NCI-H748 (cell line): ENCODE data around the gene F12.
A peak's percentile ranks its signal among the peaks of the same experiment; 100 is the strongest.

Source experiments
- DNase-seq: peaks from one replicate; lab custom pipeline; 2025; ENCODE audit not compliant: unreplicated experiment; lab: John Stamatoyannopoulos, UW

The F12 gene

DNA sequence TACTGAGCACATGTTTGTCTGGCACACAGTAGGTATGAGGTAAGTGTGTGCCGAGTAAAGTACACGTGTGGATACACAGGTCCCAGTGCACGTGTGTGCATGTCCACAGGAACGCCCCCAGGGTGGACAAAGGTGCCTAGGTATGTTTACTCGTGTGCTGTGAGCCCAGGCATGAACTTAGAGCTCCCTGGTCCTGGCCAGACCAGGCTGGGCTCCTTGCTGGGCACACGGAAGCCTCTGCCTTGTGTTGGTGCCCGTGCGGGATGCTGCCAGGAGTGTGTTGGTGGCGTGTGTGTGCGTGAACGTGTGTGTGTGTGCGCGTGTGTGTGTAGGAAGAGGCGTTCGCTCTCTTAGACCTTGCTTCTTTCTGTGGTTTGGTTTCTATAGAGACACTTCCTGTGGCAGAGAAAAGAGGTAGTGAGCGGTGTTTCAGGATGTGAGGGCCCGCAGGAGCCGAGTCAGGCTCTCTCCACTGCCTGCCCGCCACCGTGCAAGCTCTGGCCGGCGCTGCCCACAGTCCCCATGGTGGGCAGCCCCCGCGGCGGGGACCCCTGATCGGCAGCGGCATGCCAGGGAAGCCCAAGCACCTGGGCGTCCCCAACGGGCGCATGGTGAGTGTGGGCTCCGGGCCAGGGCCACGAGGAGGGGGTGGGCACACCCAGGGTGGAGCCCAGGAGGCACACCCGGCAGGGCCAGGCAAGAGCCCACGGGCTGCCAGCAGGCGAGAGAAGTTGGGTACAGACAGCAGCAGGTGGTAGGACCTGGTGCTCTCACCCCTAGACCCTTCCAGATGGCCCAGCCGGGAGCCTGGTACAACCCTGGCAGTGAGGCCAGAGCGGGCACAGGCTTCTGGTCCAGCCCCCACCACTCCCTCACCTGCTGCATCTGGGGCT is 51.7 kb downstream of the F12 start, which contains the start of gene RGS14:
RGS14 (plus strand) TSS at position 466 of the 893 bp plus-strand sequence; CDS start at position 567, 101 bp downstream.
- peak; percentile 73 for DNase-seq

- DNase-seq, result no peak
Measured at GRCh38 chr5:177357146-177357458, 52.3 kb downstream of the F12 start.

DNA sequence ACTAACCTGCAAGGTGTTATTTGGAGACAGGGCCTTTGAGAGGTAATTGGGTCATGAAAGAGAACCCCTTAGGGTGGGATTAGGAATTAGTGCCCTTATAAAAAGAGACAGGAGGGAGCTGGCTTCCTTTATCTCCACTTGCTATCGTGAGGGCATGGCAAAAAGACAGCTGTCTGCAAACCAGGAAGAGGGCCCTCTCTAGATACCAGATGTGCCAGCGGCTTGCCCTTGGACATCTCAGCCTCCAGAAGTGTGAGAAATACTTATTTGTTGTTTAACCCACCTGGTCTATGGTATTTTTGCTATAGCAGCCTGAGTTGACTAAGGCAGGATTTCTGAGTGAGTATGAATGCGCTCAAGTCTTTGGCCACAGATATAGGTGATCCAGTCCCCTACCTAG is 52.6 kb downstream of the F12 start:
- no peak for DNase-seq

GRCh38 chr5:177355868-177356168 is 53.5 kb downstream of the F12 start:
- no peak for DNase-seq

- DNase-seq, result no peak
Measured at GRCh38 chr5:177355162-177355867, 54.0 kb downstream of the F12 start.

DNA sequence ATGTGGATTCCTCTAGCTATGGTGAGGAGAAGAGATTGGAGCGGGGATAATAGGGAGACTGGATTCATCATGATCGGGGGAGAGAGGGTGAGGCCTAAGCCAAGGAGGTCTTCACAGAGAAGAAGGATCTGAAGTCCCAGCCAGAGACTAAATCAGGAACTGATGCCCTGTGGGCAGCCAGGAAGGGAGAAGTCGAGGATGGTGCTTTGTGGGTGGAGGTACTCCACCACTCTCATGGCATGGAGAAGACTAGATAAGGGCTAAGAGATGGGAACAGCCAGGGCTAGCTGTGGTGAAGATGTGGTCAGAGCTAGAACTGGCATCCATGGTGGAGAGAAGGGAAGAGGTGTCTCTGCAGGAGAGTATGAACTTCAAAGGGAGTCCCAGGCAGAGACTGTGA is 54.7 kb downstream of the F12 start:
- DNase-seq, result no peak

DNA sequence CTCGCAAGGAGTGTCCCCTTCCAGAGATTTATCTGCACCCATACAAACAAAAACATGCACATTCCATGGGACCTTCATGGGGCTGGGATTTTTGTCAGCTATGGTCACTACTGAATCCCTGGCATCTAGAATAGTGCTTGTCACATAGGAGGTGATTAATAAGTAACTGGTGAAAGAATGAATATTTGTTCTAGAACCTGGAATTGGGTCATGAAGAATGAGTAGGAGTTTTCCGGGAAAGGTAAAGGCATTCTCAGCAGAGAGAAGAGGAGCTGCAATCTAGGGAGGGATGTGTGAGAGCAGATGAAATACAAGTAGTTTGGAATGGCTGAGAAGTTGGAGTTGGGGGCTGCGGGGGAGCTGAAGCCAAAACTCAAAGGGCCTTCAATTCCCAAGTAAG is 55.1 kb downstream of the F12 start:
- DNase-seq, result no peak

GRCh38 chr5:177353093-177353492 is 56.3 kb downstream of the F12 start:
- no peak for DNase-seq
